ENCODE data around the gene PODXL.

GRCh38 chr7:131602304-131602993, 46.0 kb upstream of the PODXL start:
- TF ChIP-seq NFIC (IDR thresholded peaks at IDR 0.05) (peak; percentile 22; the same call in 1 of the 2 replicates), RAD21 (IDR thresholded peaks at IDR 0.05; ENCODE audit: low read depth) (no peak), EP300 (IDR thresholded peaks at IDR 0.05; ENCODE audit: borderline replicate concordance) (no peak)

Measured in Ishikawa (cell line).